Measurements from ENCODE around the gene MAD2L1BP. TPM values are rescaled to one million over a fixed set of nuclear protein-coding genes. Genes with fewer than 3 reads are reported as not detected.

MAD2L1BP gene
- total and polyA plus RNA-seq, 2 of the 13 experiments (the other 11 are each of a cell fraction or from before 2014, with no cell fraction given), result 54.2 to 55.5 TPM

DNA sequence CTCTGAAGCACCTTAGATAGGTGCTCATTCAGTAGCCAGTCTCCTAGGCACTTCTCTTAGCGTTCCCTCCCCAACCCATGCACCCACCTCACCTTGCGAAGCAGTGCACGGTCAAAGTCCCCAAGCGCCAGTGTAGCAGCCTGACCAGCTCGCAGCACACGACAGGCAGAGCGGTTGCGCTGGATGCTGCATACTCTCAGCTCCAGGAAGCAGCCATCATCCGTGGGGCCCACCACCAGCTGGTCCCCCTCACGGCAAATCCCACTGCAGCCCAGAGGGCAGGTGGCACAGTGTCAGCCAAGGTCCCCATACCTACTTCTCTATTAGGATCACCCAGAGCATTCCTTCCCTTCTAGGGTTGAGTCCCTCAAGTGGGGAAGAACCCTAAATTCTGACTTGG is 13.1 kb upstream of the MAD2L1BP start:
- H3K36me3 ChIP-seq (replicated peaks in 1 of 2; ENCODE audit: control insufficient read depth in 1 of 2, insufficient read depth in 2 of 2, low read length in 2 of 2), result peaks cover 44 to 61% of the 10 kb centered on the region in 2 experiments

More for the DNA sequence above, 13.1 kb upstream of the MAD2L1BP start:
- in situ Hi-C loops (cut with HindIII; ENCODE audit: extremely low pct_ligation_motif_present, low pct_unique_long_range_greater_than_20kb) (no loop called here), intact Hi-C loops (cut with micrococcal nuclease; ENCODE audit: unreplicated experiment) (no loop called here)
- Histone ChIP-seq H3K4me1 (ENCODE audit: insufficient read depth, low read length) (peaks cover 20% of the 10 kb centered on the region), H3K9ac (ENCODE audit: insufficient read depth, low read depth, low read length) (no peak overlapping the region), H3K27me3 (ENCODE audit: control insufficient read depth in 1 of 2, insufficient read depth in 2 of 2, low read length in 2 of 2) (no peaks in the 10 kb centered on the region), H3K4me3 (replicated peaks in 1 of 3; ENCODE audit: insufficient read depth in 1 of 3, low read depth in 2 of 3, low read length in 3 of 3) (no peak overlapping the region), H2AFZ (ENCODE audit: low read length) (no peak overlapping the region), H3K27ac (ENCODE audit: extremely low read length, insufficient read depth, low read length) (no peak overlapping the region), H3K9me3 (ENCODE audit: low read length) (no peaks in the 10 kb centered on the region), H4K20me1 (ENCODE audit: insufficient read depth, low read length) (no peaks in the 10 kb centered on the region), H3K79me2 (ENCODE audit: insufficient read depth, low read length) (peaks cover 7% of the 10 kb centered on the region), H3K4me2 (ENCODE audit: low read depth, low read length) (no peak overlapping the region)
- CTCF ChIA-PET (ENCODE audit: low intra/inter-chr PET ratio, low total read pairs), result no interaction called here
- 0 out of 2 replicates have a peak, but pooled peaks have one; percentile 19 for TF ChIP-seq ZNF768 (CRISPR knock-in tag; IDR thresholded peaks at IDR 0.05)
- peak; percentile 46 for TF ChIP-seq AGO2 (optimal IDR thresholded peaks at IDR 0.05; ENCODE audit: low read depth, low read length)
- TF ChIP-seq, protein P1, sequence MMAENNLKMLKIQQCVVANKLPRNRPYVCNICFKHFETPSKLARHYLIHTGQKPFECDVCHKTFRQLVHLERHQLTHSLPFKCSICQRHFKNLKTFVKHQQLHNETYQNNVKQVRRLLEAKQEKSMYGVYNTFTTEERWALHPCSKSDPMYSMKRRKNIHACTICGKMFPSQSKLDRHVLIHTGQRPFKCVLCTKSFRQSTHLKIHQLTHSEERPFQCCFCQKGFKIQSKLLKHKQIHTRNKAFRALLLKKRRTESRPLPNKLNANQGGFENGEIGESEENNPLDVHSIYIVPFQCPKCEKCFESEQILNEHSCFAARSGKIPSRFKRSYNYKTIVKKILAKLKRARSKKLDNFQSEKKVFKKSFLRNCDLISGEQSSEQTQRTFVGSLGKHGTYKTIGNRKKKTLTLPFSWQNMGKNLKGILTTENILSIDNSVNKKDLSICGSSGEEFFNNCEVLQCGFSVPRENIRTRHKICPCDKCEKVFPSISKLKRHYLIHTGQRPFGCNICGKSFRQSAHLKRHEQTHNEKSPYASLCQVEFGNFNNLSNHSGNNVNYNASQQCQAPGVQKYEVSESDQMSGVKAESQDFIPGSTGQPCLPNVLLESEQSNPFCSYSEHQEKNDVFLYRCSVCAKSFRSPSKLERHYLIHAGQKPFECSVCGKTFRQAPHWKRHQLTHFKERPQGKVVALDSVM (CRISPR knock-in tag; IDR thresholded peaks at IDR 0.05), result no peak
- TF ChIP-seq ZNF484 (CRISPR knock-in tag; IDR thresholded peaks at IDR 0.05; ENCODE audit: borderline replicate concordance, low read depth), result no peak
- peak; percentile 40; the same call in 1 of the 2 replicates for TF ChIP-seq RBFOX2 (IDR thresholded peaks at IDR 0.05; ENCODE audit: low read depth, low read length)
- peak; percentile 46 for TF ChIP-seq RBM22 (optimal IDR thresholded peaks at IDR 0.05; ENCODE audit: low read length)
- 96% methylated on average over 10 of the region's 10 CpGs for WGBS (ENCODE audit: low lambda C conversion rate)
- POLR2A ChIA-PET, result interaction anchor here (1.0 to 1.5 kb wide), 2 partner anchors 16 to 47 kb away, joined by 3 read pairs; no protein-coding TSS in a partner anchor
- FAIRE-seq (no peak), ATAC-seq (no peak), DNase-seq (ENCODE audit: low spot score) (no peak)
- BruUV-seq (replicated peaks), result no TSS peak
